H1 (cell line): Measurements from ENCODE around the gene XPNPEP1. TPM values are rescaled to one million over a fixed set of nuclear protein-coding genes. Genes with fewer than 3 reads are reported as not detected.

Source experiments
- polyA plus RNA-seq, 7 experiments: library from polyadenylated mRNA; depleted of rRNA in 3 of 7; stranded (reverse) in 5 of 7; unstranded in 2 of 7; fragments of >200 nt in 5 of 7; fragments of 200-250 nt in 2 of 7; gene quantifications; 1 replicate in 5 of 7; 2 replicates in 1 of 7; 4 replicates in 1 of 7; pipeline versions ENCODE4 v1.2.1 to v1.2.3, GENCODE V29; 2011 to 2013; ENCODE audit warnings: missing spikeins in 2 of 7, mixed read lengths in 2 of 7
- total RNA-seq: library from RNA; stranded (reverse); fragmentation: NEBNext Ultra II Directional; extraction: Animal tissue kit (Norgen Biotek cat#: 25700); gene quantifications from 2 replicates; pipeline ENCODE4 v1.2.1, GENCODE V29; 2021
- TF ChIP-seq, protein P1 (sequence below): IDR thresholded peaks from 2 replicates; pipeline ENCODE4 v1.6.1; 2011; ENCODE audit warnings: low read depth, mild to moderate bottlenecking, low read length; ENCODE audit not compliant: insufficient read depth
- TF ChIP-seq, protein P2 (sequence below): IDR thresholded peaks from 2 replicates; pipeline ENCODE4 v1.6.1; 2012; ENCODE audit warnings: low read length, inconsistent platforms
- TF ChIP-seq, protein P3 (sequence below), 3 experiments: IDR thresholded peaks; 1 replicate in 2 of 3; 2 replicates in 1 of 3; pipeline versions ENCODE4 v1.5.1 to v1.6.1; 2011; ENCODE audit warnings: low read length in 3 of 3, mild to moderate bottlenecking in 3 of 3, inconsistent platforms in 2 of 3, low read depth in 1 of 3, moderate library complexity in 1 of 3; ENCODE audit not compliant: insufficient read depth in 1 of 3; ENCODE audit errors: control extremely low read depth in 1 of 3

Gene XPNPEP1
- total and polyA plus RNA-seq, 2 of the 8 experiments (the other 6 are each of a cell fraction or from before 2014, with no cell fraction given) = 61.1 to 201 TPM

GRCh38 chr10:109934958-109935793 lies 11.9 kb upstream of the XPNPEP1 start (continued):
- TF ChIP-seq, protein P1, sequence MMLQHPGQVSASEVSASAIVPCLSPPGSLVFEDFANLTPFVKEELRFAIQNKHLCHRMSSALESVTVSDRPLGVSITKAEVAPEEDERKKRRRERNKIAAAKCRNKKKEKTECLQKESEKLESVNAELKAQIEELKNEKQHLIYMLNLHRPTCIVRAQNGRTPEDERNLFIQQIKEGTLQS = no peak
- TF ChIP-seq, protein P2, sequence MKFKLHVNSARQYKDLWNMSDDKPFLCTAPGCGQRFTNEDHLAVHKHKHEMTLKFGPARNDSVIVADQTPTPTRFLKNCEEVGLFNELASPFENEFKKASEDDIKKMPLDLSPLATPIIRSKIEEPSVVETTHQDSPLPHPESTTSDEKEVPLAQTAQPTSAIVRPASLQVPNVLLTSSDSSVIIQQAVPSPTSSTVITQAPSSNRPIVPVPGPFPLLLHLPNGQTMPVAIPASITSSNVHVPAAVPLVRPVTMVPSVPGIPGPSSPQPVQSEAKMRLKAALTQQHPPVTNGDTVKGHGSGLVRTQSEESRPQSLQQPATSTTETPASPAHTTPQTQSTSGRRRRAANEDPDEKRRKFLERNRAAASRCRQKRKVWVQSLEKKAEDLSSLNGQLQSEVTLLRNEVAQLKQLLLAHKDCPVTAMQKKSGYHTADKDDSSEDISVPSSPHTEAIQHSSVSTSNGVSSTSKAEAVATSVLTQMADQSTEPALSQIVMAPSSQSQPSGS = no peak; the same call in 1 of the 2 replicates
- TF ChIP-seq, protein P3, sequence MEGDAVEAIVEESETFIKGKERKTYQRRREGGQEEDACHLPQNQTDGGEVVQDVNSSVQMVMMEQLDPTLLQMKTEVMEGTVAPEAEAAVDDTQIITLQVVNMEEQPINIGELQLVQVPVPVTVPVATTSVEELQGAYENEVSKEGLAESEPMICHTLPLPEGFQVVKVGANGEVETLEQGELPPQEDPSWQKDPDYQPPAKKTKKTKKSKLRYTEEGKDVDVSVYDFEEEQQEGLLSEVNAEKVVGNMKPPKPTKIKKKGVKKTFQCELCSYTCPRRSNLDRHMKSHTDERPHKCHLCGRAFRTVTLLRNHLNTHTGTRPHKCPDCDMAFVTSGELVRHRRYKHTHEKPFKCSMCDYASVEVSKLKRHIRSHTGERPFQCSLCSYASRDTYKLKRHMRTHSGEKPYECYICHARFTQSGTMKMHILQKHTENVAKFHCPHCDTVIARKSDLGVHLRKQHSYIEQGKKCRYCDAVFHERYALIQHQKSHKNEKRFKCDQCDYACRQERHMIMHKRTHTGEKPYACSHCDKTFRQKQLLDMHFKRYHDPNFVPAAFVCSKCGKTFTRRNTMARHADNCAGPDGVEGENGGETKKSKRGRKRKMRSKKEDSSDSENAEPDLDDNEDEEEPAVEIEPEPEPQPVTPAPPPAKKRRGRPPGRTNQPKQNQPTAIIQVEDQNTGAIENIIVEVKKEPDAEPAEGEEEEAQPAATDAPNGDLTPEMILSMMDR (IDR thresholded peaks at IDR 0.05; ENCODE audit: control extremely low read depth in 1 of 3, insufficient read depth in 1 of 3, low read depth in 1 of 3, low read length in 3 of 3) = no peak
